ENCODE measurements around the gene ERC1. TPM values are rescaled to one million over a fixed set of nuclear protein-coding genes. Genes with fewer than 3 reads are reported as not detected.
"Not testable (repeated sequence)": the region's sequence is repeated elsewhere in the genome, so short reads cannot be mapped to it uniquely, and the experiment has no call there.

The ERC1 gene
- total RNA-seq, 2 donors from 2014 or later = 26.9 to 41.9 TPM

- no peaks in the 10 kb centered on the region for H3K4me1 ChIP-seq
- DNase-seq = no peak
- H3K9ac ChIP-seq (ENCODE audit: low read depth in 2 of 2, low read length in 2 of 2) = no peak overlapping the region
- TF ChIP-seq CTCF (IDR thresholded peaks at IDR 0.05) = no peak
- H3K4me3 ChIP-seq = no peak overlapping the region
- intact Hi-C loops (cut with DNase I) = no loop called here
- H3K9me3 ChIP-seq = no peaks in the 10 kb centered on the region
- H3K27ac ChIP-seq = no peak overlapping the region
- no peaks in the 10 kb centered on the region for H3K27me3 ChIP-seq
- H3K36me3 ChIP-seq = no peaks in the 10 kb centered on the region
Observed at GRCh38 chr12:1044199-1044598, 53.2 kb downstream of the ERC1 start.

GRCh38 chr12:1044696-1045095, 53.7 kb downstream of the ERC1 start:
- Histone ChIP-seq H3K9me3 (no peaks in the 10 kb centered on the region), H3K27ac (no peak overlapping the region), H3K27me3 (no peaks in the 10 kb centered on the region), H3K4me3 (no peak overlapping the region), H3K4me1 (no peaks in the 10 kb centered on the region), H3K36me3 (no peaks in the 10 kb centered on the region), H3K9ac (ENCODE audit: low read depth in 2 of 2, low read length in 2 of 2) (no peak overlapping the region)
- DNase-seq = no peak
- intact Hi-C loops (cut with DNase I) = no loop called here
- TF ChIP-seq CTCF (IDR thresholded peaks at IDR 0.05) = no peak

- Histone ChIP-seq H3K27ac (no peak overlapping the region), H3K36me3 (no peaks in the 10 kb centered on the region), H3K4me3 (no peak overlapping the region), H3K9ac (ENCODE audit: low read depth in 2 of 2, low read length in 2 of 2) (no peak overlapping the region), H3K27me3 (no peaks in the 10 kb centered on the region), H3K4me1 (no peaks in the 10 kb centered on the region), H3K9me3 (no peaks in the 10 kb centered on the region)
- DNase-seq = no peak
- intact Hi-C loops (cut with DNase I) = no loop called here
- no peak for TF ChIP-seq CTCF (IDR thresholded peaks at IDR 0.05)
Observed at GRCh38 chr12:1046727-1047126, 55.7 kb downstream of the ERC1 start.

- Histone ChIP-seq H3K4me1 (no peaks in the 10 kb centered on the region), H3K27me3 (no peaks in the 10 kb centered on the region), H3K9ac (ENCODE audit: low read depth in 2 of 2, low read length in 2 of 2) (no peak overlapping the region), H3K27ac (no peak overlapping the region), H3K4me3 (no peak overlapping the region), H3K9me3 (no peaks in the 10 kb centered on the region), H3K36me3 (no peaks in the 10 kb centered on the region)
- intact Hi-C loops (cut with DNase I) = no loop called here
- no peak for TF ChIP-seq CTCF (IDR thresholded peaks at IDR 0.05)
- DNase-seq = no peak
Observed at GRCh38 chr12:1047898-1048660, 57.1 kb downstream of the ERC1 start.

GRCh38 chr12:1050059-1050707, 59.2 kb downstream of the ERC1 start:
- Histone ChIP-seq H3K9me3 (no peaks in the 10 kb centered on the region), H3K4me1 (no peaks in the 10 kb centered on the region), H3K27me3 (no peaks in the 10 kb centered on the region), H3K27ac (no peak overlapping the region), H3K9ac (ENCODE audit: low read depth in 2 of 2, low read length in 2 of 2) (no peak overlapping the region), H3K36me3 (no peaks in the 10 kb centered on the region), H3K4me3 (no peak overlapping the region)
- no peak for TF ChIP-seq CTCF (IDR thresholded peaks at IDR 0.05)
- DNase-seq = no peak
- intact Hi-C loops (cut with DNase I) = no loop called here

- H3K9ac ChIP-seq (ENCODE audit: low read depth in 2 of 2, low read length in 2 of 2); H3K4me1 ChIP-seq; H3K4me3 ChIP-seq; H3K27ac ChIP-seq; H3K27me3 ChIP-seq; DNase-seq; intact Hi-C loops (cut with DNase I); H3K9me3 ChIP-seq; H3K36me3 ChIP-seq: not testable (repeated sequence)
Observed at GRCh38 chr12:1051672-1052071, 60.6 kb downstream of the ERC1 start.

All from colonic mucosa (tissue), 4 donors.